Pons (tissue), 1 donor: ENCODE results near the gene ZNF536.
"Not testable (repeated sequence)": the region's sequence is repeated elsewhere in the genome, so short reads cannot be mapped to it uniquely, and the experiment has no call there.

ENCODE experiments used
- DNase-seq: peaks from one replicate; pipeline ENCODE4 v3.0.0-alpha.2; 2016; ENCODE audit warnings: low spot score

The ZNF536 gene

DNA sequence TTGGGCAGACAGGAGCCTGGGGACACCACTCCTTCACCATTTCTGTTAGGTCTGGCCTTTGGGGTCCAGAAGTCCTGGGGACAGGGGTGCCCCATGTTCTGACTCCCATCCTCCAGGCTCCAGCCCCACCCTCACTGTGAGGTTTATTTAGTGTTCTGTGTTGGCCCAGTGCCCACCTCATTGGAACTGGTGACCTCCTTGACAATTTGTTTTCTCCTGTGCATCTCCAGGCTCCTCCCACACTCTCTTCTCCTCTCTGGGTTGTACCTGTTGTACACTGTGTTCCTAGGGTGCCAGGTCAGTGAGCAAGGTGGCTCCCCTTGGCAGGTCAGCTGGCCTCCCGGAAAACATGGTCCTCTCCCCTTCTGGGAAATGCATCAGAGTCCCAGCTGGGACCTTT is 110.8 kb downstream of the ZNF536 start:
- DNase-seq, result no peak

- DNase-seq, result not testable (repeated sequence)
Observed at GRCh38 chr19:30486250-30486649, 114.1 kb downstream of the ZNF536 start.

GRCh38 chr19:30487178-30487577 is 115.0 kb downstream of the ZNF536 start:
- no peak for DNase-seq

DNA sequence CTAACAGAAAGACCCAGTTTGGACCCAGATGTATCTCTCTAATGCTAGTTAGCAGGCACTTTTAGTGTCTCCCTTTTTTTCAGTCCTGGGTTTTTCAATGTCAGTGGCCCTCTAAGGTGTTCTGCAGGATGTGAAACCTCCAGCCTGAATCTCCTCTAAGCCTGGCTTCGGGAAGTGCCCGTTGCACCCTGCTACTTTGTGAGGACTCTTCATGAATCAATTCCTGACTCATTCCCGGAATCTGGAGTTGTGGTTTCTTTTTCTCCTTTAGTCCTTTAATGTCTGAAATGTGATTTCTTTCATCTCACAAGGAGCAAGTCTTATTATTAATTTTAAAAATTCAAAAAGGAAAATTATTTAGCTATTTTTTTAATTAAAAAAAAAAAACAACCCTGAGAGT is 116.0 kb downstream of the ZNF536 start:
- DNase-seq, result no peak

DNA sequence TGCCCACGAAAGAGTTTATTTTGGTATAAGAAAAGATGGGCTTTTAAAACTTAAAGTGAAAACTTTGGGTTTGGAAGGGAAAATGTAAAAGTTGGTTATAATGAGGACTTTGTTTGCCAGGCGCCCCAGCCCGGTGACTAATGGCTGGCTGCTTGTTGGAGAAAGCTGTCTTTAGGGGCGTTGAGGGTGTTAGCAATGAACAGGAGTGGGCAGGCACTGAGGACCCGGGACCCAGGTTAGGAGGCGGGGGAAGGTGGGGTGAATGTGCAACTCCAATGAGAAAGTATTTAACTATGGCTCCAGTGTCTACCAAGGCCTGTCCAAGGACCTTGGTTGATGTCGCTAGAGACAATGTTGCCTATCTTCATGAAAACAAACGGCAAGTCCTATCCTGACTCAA is 118.6 kb downstream of the ZNF536 start:
- DNase-seq, result no peak

DNA sequence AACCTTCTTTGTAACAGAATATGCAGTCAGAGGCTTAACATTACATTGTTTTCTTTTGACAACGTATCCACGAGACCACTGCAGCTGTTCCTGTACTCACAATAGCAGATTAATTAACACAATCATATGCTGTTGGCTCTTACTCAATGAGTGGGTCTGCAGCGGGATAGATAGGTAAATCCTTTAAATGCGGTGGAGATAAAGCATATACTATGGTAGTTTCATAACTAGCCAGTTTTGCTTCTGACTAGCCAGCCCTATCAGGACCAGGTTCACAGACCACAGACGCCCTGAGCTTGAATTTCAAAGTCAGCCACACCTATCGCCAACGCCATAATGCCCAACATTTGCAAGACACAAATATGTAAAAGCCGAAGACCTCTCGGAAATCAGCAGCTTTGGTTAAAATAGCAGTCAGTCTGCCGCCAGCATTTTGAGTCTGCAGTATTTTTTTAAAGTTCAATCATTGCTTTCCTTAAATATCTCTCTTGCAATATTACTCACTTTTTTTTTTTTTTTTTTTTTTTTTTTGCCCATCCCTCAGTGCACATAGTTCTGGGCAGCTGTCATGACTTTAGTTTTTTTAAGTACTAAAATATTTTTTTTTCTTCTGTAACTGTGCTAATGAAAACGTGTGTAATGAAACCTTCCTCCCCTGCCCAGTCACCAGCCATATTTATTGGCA is 120.5 kb downstream of the ZNF536 start:
- DNase-seq, result no peak

DNA sequence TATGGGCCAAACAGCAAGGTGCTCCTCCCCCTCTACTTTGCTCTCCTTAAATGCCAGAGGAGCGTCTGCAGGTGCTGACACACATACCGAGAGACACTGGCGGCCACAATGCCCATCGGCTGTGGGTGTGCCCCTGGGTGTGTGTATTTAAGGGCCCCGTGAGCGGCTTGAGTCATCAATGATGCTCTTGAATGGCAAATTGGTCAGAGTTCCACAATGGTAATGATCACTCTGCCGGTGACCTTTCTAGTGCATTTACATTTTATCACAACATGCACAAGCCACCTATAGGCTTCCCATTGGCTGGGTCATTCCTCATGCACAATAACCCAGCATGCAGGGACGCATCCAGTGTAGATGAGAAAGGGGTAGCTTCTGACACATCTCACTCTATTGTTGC is 124.8 kb downstream of the ZNF536 start:
- no peak for DNase-seq

GRCh38 chr19:30498085-30498484 is 125.9 kb downstream of the ZNF536 start:
- not testable (repeated sequence) for DNase-seq

DNA sequence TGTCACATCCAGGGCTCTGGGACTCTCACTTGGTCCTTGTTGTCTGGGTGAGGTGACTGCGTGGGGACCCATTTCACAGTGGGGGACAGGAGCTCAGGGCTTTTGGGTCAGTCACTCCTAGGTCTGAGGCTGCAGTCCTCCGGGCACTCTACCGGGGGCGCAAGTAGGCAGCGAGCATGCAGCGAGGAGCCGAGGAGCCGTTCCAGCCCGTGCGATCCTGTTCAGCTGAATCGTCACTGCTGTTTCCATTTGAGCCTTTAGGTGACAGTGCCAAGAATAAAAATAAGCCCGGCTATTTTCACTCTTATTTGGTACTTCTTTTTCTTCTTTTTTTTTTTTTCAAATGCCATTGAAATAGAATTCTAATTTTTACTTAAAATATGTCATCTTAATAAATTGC is 126.5 kb downstream of the ZNF536 start:
- peak; percentile 49 for DNase-seq

GRCh38 chr19:30504272-30504671 is 132.1 kb downstream of the ZNF536 start:
- DNase-seq, result no peak

DNA sequence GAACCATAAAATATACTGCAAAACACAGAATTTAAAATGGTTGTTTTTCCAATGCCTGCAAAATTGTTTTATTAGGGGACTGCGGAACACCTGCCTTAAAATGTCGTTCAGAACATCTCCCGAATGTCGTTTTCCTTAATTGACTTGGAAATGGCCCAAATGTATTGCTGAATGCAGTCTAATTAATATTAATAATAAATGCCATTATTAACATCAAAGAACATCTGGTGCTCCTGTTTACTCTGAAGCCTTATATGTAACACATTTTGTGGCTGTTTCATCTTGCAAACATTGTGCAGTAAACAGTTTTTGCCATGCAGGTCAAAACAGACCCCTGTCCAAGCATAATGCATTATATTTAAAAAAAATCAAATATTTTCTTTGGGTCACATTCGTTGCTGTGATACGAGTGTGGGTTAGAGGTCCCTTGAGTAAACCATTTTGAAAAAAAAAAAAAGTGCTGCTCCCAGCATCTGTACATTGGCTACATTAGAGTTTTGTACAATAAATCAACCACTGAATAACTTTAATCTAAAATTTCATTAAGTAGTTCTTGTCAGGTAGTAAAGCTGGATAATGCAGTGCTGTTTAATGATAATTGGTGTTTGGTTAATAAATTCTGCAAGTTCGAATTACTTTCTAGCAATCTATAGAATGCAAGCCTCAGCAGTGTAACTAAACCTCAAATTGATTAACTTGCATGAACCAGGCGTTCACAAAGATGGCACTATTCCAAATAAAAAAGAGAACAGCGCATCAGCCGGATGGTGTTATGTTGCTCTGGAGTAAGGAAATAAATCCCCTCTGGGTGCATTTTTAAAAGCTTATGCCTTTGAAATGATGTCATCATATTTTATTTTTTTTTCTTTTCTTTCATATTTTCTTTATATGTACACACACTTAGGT is 140.2 kb downstream of the ZNF536 start:
- no peak for DNase-seq

GRCh38 chr19:30513082-30513411 is 140.9 kb downstream of the ZNF536 start:
- no peak for DNase-seq

GRCh38 chr19:30516111-30516510 is 143.9 kb downstream of the ZNF536 start:
- no peak for DNase-seq

DNA sequence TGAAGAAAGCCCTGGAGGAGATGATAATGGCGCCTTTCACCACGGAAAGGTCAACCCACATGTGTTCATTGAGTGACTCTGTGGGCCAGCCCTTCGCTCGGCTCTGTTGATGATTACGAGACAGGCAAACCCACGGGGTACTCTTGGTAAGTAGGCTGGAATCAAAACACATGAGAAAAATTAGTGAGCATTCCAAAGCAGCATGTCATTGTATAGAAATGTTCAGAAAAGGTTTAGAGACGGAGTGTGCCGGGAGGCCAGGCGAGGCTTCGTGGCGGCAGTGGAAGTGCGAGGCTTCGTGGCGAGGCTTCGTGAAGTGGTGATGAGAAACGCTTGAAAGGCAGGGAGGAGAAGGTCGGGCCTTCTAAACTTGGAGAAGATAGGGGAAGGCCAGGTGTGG is 144.3 kb downstream of the ZNF536 start:
- no peak for DNase-seq

GRCh38 chr19:30518965-30519606 is 146.9 kb downstream of the ZNF536 start:
- no peak for DNase-seq

- DNase-seq, result no peak
Observed at GRCh38 chr19:30519607-30520205, 147.5 kb downstream of the ZNF536 start.

DNA sequence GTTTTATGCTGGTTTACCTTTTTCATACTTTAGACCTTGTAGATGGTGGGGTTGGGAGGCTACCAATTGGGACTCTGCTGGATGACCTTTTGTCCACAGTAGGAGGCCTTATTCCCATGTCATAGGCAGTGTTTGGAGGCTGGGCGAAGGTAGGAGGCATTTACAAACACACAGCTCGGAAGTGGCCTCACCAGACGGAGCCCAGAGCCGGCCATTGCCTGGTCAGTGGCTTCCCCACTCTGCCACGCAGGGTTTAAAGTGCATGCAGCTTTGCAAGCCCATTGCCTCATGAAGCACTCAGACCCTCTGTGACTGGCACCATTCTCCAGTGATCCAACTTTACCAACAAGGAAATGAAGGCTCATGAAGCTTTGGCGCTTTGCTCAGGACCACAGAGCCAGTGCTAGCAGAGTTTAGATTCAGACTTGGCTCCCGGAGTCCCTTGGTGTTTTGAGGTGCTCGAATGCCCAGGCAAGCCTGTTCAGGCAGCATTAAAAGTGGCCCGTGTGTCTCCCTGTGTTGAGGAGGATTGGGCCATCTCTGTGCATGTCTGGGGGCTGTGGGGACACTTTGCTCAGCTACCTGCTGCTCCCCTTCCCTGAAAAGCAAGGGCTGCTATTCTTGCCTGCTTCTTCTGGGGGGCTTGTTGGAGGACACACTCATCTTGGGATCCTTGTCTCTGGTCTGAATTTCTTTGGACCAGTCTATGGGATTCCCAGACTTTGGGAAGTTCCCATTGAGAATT is 148.7 kb downstream of the ZNF536 start:
- no peak for DNase-seq

DNA sequence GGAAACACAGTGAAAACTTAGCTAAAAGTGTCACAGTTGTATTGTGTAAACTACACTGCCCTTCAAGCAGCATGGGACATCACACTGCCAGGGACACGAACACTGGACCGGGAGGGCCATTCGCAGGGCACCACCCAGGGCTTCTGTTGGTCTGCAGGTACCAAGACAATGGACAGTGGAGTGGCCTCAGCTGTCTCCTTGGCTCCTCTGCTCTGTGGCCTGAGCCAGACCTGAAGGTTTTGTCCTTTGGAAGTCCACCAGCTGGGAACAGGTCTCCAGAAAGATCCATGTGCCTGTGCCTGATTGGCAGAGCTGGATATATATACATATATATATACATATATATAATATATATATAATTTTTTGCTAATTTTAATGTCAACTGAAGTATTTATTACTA is 149.8 kb downstream of the ZNF536 start:
- no peak for DNase-seq

GRCh38 chr19:30522341-30522740 is 150.2 kb downstream of the ZNF536 start:
- no peak for DNase-seq

DNA sequence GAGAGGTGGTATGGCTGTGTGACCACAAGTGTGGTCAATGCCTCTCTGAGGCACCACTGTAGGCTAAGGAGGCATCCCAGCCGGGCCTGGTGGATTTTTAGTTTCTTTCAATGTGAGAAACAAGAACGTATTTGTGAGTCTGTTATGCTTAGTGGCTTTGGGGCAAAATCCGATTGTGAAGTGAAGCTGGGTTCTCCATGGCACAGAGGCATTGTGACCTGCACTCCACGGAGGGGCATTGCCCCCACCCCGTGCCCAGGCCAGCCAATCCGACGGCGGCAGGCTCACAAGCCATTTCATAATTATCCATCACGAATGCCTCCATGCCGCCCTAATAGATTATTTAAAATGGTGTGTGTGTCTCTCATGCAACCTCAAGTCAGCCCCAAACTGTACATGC is 151.6 kb downstream of the ZNF536 start:
- no peak for DNase-seq

GRCh38 chr19:30525383-30525782 is 153.2 kb downstream of the ZNF536 start:
- no peak for DNase-seq

GRCh38 chr19:30528919-30529318 is 156.7 kb downstream of the ZNF536 start:
- DNase-seq, result no peak
